ENCODE results near the gene MFSD12.

- TF ChIP-seq, protein P1, sequence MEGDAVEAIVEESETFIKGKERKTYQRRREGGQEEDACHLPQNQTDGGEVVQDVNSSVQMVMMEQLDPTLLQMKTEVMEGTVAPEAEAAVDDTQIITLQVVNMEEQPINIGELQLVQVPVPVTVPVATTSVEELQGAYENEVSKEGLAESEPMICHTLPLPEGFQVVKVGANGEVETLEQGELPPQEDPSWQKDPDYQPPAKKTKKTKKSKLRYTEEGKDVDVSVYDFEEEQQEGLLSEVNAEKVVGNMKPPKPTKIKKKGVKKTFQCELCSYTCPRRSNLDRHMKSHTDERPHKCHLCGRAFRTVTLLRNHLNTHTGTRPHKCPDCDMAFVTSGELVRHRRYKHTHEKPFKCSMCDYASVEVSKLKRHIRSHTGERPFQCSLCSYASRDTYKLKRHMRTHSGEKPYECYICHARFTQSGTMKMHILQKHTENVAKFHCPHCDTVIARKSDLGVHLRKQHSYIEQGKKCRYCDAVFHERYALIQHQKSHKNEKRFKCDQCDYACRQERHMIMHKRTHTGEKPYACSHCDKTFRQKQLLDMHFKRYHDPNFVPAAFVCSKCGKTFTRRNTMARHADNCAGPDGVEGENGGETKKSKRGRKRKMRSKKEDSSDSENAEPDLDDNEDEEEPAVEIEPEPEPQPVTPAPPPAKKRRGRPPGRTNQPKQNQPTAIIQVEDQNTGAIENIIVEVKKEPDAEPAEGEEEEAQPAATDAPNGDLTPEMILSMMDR (IDR thresholded peaks at IDR 0.05; ENCODE audit: insufficient read depth, low read depth, low read length): no peak
- no peak for TF ChIP-seq EZH2 (IDR thresholded peaks at IDR 0.05; ENCODE audit: insufficient read depth, low read length)
Observed at GRCh38 chr19:3549816-3550215, 7.6 kb downstream of the MFSD12 start.

All from astrocyte (in vitro differentiated cells and primary cell).